NK-92 treated with Interleukin-12 subunit alpha and Interleukin-12 subunit beta, amount 100 ng/mL, for 24 hours (cell line): ENCODE results near the gene ABCC4.

ENCODE experiments used
- DNase-seq: peaks from one replicate; lab custom pipeline; 2025; lab: John Stamatoyannopoulos, UW

Gene ABCC4

GRCh38 chr13:95156208-95156607, 145.0 kb downstream of the ABCC4 start:
- no peak for DNase-seq

- DNase-seq, result no peak
Measured at GRCh38 chr13:95155504-95155903, 145.7 kb downstream of the ABCC4 start.

- no peak for DNase-seq
Measured at GRCh38 chr13:95155093-95155492, 146.2 kb downstream of the ABCC4 start.

GRCh38 chr13:95154413-95154886, 146.8 kb downstream of the ABCC4 start:
- no peak for DNase-seq

GRCh38 chr13:95153647-95154412, 147.4 kb downstream of the ABCC4 start:
- DNase-seq, result no peak

- no peak for DNase-seq
Measured at GRCh38 chr13:95151942-95152587, 149.2 kb downstream of the ABCC4 start.

- no peak for DNase-seq
Measured at GRCh38 chr13:95150555-95150954, 150.7 kb downstream of the ABCC4 start.

GRCh38 chr13:95146486-95146885, 154.8 kb downstream of the ABCC4 start:
- no peak for DNase-seq

GRCh38 chr13:95145587-95145986, 155.7 kb downstream of the ABCC4 start:
- no peak for DNase-seq

GRCh38 chr13:95140502-95140901, 160.7 kb downstream of the ABCC4 start:
- DNase-seq, result no peak

- DNase-seq, result no peak
Measured at GRCh38 chr13:95138876-95139585, 162.2 kb downstream of the ABCC4 start.

GRCh38 chr13:95137096-95137495, 164.2 kb downstream of the ABCC4 start:
- no peak for DNase-seq

- DNase-seq, result no peak
Measured at GRCh38 chr13:95136638-95137037, 164.6 kb downstream of the ABCC4 start.

- DNase-seq, result no peak
Measured at GRCh38 chr13:95133498-95133897, 167.8 kb downstream of the ABCC4 start.

- DNase-seq, result no peak
Measured at GRCh38 chr13:95129004-95129403, 172.2 kb downstream of the ABCC4 start.

- DNase-seq, result no peak
Measured at GRCh38 chr13:95128045-95128643, 173.1 kb downstream of the ABCC4 start.

- no peak for DNase-seq
Measured at GRCh38 chr13:95124959-95125358, 176.3 kb downstream of the ABCC4 start.

- DNase-seq, result no peak
Measured at GRCh38 chr13:95123726-95124125, 177.5 kb downstream of the ABCC4 start.

- DNase-seq, result no peak
Measured at GRCh38 chr13:95122063-95122462, 179.2 kb downstream of the ABCC4 start.

- DNase-seq, result no peak
Measured at GRCh38 chr13:95121516-95121915, 179.7 kb downstream of the ABCC4 start.

- DNase-seq, result no peak
Measured at GRCh38 chr13:95120650-95121049, 180.6 kb downstream of the ABCC4 start.

- no peak for DNase-seq
Measured at GRCh38 chr13:95118541-95119324, 182.5 kb downstream of the ABCC4 start.
